Keratinocyte (primary cell): ENCODE results near the gene MAML2. TPM values are rescaled to one million over a fixed set of nuclear protein-coding genes. Genes with fewer than 3 reads are reported as not detected.

Experiments
- DNase-seq: peaks from one replicate; pipeline ENCODE4 v3.0.0-alpha.2; 2011; ENCODE audit warnings: low read depth, missing footprints, low spot score
- FAIRE-seq: peaks from 2 replicates; lab custom pipeline; 2011; peaks lifted over from hg19 to GRCh38; lab: Jason Lieb, UNC
- H2AFZ ChIP-seq: 2 replicates; pipeline ENCODE4 v1.6.0; 2012; ENCODE audit warnings: low read length, control low read depth, inconsistent platforms; ENCODE audit not compliant: control insufficient read depth
- H3K27ac ChIP-seq: 2 replicates; pipeline ENCODE4 v1.5.1; 2011; ENCODE audit warnings: low read length; ENCODE audit not compliant: control insufficient read depth, insufficient read depth
- H3K27me3 ChIP-seq: 3 replicates; pipeline ENCODE4 v1.6.0; 2011; ENCODE audit warnings: low read length; ENCODE audit not compliant: control insufficient read depth, insufficient read depth; ENCODE audit errors: extremely low read depth
- H3K36me3 ChIP-seq, 2 experiments: 2 replicates in 1 of 2; 3 replicates in 1 of 2; pipeline ENCODE4 v1.5.1; 2011; ENCODE audit warnings: low read length in 2 of 2, mild to moderate bottlenecking in 1 of 2; ENCODE audit not compliant: control insufficient read depth in 2 of 2, insufficient read depth in 2 of 2; ENCODE audit errors: extremely low read depth in 1 of 2
- H3K4me1 ChIP-seq: 3 replicates; pipeline ENCODE4 v1.5.1; 2011; ENCODE audit warnings: low read length; ENCODE audit not compliant: control insufficient read depth, insufficient read depth; ENCODE audit errors: extremely low read depth
- H3K4me2 ChIP-seq: 3 replicates; pipeline ENCODE4 v1.6.0; 2011; ENCODE audit warnings: low read depth, low read length; ENCODE audit not compliant: control insufficient read depth, insufficient read depth; ENCODE audit errors: extremely low read depth
- H3K4me3 ChIP-seq, 3 experiments: fragments of 200-600 bp in 1 of 3; sonication (generic) in 1 of 3; 2 replicates in 2 of 3; 3 replicates in 1 of 3; pipeline ENCODE4 v1.5.1; 2011 to 2016; ENCODE audit warnings: low read length in 3 of 3, mild to moderate bottlenecking in 3 of 3, control low read depth in 2 of 3, inconsistent platforms in 1 of 3, low read depth in 1 of 3, mixed read lengths in 1 of 3, mixed run types in 1 of 3, moderate library complexity in 1 of 3; ENCODE audit not compliant: control insufficient read depth in 2 of 3, insufficient read depth in 2 of 3; ENCODE audit errors: extremely low read depth in 1 of 3
- H3K79me2 ChIP-seq: 2 replicates; pipeline ENCODE4 v1.6.0; 2012; ENCODE audit warnings: low read length; ENCODE audit not compliant: control insufficient read depth, insufficient read depth
- H3K9ac ChIP-seq: 3 replicates; pipeline ENCODE4 v1.6.0; 2011; ENCODE audit warnings: low read length; ENCODE audit not compliant: control insufficient read depth, insufficient read depth; ENCODE audit errors: extremely low read depth
- H3K9me1 ChIP-seq: 3 replicates; pipeline ENCODE4 v1.6.0; 2011; ENCODE audit warnings: low read length; ENCODE audit not compliant: control insufficient read depth, insufficient read depth; ENCODE audit errors: extremely low read depth
- H3K9me3 ChIP-seq: 2 replicates; pipeline ENCODE4 v1.5.1; 2012; ENCODE audit warnings: low read depth, low read length; ENCODE audit not compliant: control insufficient read depth
- H4K20me1 ChIP-seq: 3 replicates; pipeline ENCODE4 v1.6.0; 2011; ENCODE audit warnings: low read length; ENCODE audit not compliant: control insufficient read depth, insufficient read depth; ENCODE audit errors: extremely low read depth
- EZH2 ChIP-seq: IDR thresholded peaks from one replicate; pipeline ENCODE4 v1.6.1; 2012; ENCODE audit warnings: inconsistent platforms, mild to moderate bottlenecking, low read length, moderate library complexity
- dilution Hi-C: fragments of 300-500 bp; cut with MboI; formaldehyde crosslinking; loops from one replicate; pipeline ENCODE4 v1.7.0; 2020; ENCODE audit warnings: low sequenced_read_pairs; ENCODE audit not compliant: extremely low pct_ligation_motif_present
- polyA plus RNA-seq, 5 experiments: library from polyadenylated mRNA; depleted of rRNA in 3 of 5; stranded (reverse) in 3 of 5; stranded (forward) in 1 of 5; unstranded in 1 of 5; fragments of >200 nt; gene quantifications; 1 replicate in 1 of 5; 2 replicates in 3 of 5; 3 replicates in 1 of 5; pipeline versions ENCODE4 v1.2.1 to v1.2.3, GENCODE V29; 2011 to 2012; ENCODE audit warnings: missing spikeins in 2 of 5, low read depth in 1 of 5, low replicate concordance in 1 of 5
- TF ChIP-seq, protein P1 (sequence below), 3 experiments: IDR thresholded peaks in 1 of 3; conservative IDR thresholded peaks in 1 of 3; optimal IDR thresholded peaks in 1 of 3; 2 replicates in 2 of 3; 3 replicates in 1 of 3; pipeline versions ENCODE3 to v1.5.1; 2011; ENCODE audit warnings: low read length in 3 of 3, mild to moderate bottlenecking in 3 of 3, moderate library complexity in 2 of 3, control low read depth in 1 of 3, inconsistent platforms in 1 of 3; ENCODE audit not compliant: insufficient read depth in 2 of 3; ENCODE audit errors: extremely low read depth in 1 of 3

The MAML2 gene
- polyA plus RNA-seq, 1 donor (not counting 4 experiments of a cell fraction or from before 2014, with no cell fraction given) = 4.2 TPM

DNA sequence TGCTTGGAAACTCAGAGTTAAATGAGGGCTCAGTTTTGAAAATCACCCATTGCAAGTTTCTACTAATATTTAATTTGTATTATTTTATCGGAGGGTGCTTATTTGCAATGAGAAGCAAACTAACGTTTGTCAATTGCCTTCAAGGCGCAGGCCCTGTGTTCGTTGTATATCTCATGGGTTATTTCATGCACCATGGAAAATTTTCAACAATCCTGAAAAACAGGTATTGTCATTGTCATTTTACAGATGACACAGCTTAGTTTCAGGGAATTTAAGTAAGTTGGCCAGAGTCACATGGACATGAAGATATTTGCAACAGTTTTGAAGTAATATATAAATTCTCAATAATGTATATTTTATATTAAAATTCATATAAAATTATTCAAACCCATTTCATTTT lies 261.4 kb downstream of the MAML2 start:
- no peaks in the 10 kb centered on the region for H3K79me2 ChIP-seq
- H3K27ac ChIP-seq = no peak overlapping the region
- no peak overlapping the region for H2AFZ ChIP-seq
- FAIRE-seq (no peak), DNase-seq (no peak)
- H3K4me1 ChIP-seq = no peaks in the 10 kb centered on the region
- H3K4me3 ChIP-seq = no peak overlapping the region
- dilution Hi-C loops = no loop called here
- no peaks in the 10 kb centered on the region for H3K27me3 ChIP-seq
- no peaks in the 10 kb centered on the region for H3K36me3 ChIP-seq
- no peak overlapping the region for H3K4me2 ChIP-seq
- no peaks in the 10 kb centered on the region for H4K20me1 ChIP-seq
- TF ChIP-seq, protein P1, sequence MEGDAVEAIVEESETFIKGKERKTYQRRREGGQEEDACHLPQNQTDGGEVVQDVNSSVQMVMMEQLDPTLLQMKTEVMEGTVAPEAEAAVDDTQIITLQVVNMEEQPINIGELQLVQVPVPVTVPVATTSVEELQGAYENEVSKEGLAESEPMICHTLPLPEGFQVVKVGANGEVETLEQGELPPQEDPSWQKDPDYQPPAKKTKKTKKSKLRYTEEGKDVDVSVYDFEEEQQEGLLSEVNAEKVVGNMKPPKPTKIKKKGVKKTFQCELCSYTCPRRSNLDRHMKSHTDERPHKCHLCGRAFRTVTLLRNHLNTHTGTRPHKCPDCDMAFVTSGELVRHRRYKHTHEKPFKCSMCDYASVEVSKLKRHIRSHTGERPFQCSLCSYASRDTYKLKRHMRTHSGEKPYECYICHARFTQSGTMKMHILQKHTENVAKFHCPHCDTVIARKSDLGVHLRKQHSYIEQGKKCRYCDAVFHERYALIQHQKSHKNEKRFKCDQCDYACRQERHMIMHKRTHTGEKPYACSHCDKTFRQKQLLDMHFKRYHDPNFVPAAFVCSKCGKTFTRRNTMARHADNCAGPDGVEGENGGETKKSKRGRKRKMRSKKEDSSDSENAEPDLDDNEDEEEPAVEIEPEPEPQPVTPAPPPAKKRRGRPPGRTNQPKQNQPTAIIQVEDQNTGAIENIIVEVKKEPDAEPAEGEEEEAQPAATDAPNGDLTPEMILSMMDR (optimal IDR thresholded peaks at IDR 0.05 in 1 of 3, IDR thresholded peaks at IDR 0.05 in 1 of 3, conservative IDR thresholded peaks at IDR 0.05 in 1 of 3; ENCODE audit: extremely low read depth in 1 of 3, insufficient read depth in 2 of 3, low read length in 3 of 3) = no peak
- no peak for TF ChIP-seq EZH2
- no peak overlapping the region for H3K9ac ChIP-seq
- no peaks in the 10 kb centered on the region for H3K9me3 ChIP-seq
- no peaks in the 10 kb centered on the region for H3K9me1 ChIP-seq

DNA sequence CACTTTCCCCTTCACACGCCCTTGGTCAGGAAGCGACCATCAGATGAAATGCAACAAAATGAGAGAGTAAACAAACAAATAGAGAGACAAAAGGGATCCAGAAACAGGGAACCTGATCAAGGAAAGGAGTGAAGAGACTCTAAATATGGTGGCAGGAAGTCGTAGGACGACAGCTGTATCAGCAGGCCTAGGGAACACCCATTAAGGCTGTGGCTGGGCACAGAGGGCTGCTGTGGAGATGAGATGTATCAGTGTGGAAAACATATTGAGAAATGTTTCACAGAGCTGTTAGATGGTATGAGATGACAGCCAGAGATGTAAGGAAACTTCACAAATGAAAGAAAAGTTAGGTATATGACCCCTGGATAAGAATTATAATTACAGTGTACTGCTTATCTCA lies 263.3 kb downstream of the MAML2 start:
- no peaks in the 10 kb centered on the region for H3K4me1 ChIP-seq
- no peaks in the 10 kb centered on the region for H3K36me3 ChIP-seq
- H3K9me1 ChIP-seq = no peaks in the 10 kb centered on the region
- H3K4me2 ChIP-seq = no peak overlapping the region
- no peaks in the 10 kb centered on the region for H3K27me3 ChIP-seq
- no peak overlapping the region for H3K4me3 ChIP-seq
- no peaks in the 10 kb centered on the region for H3K79me2 ChIP-seq
- H3K9ac ChIP-seq = no peak overlapping the region
- FAIRE-seq (no peak), DNase-seq (no peak)
- TF ChIP-seq EZH2 = no peak
- TF ChIP-seq, protein P1 (optimal IDR thresholded peaks at IDR 0.05 in 1 of 3, IDR thresholded peaks at IDR 0.05 in 1 of 3, conservative IDR thresholded peaks at IDR 0.05 in 1 of 3; ENCODE audit: extremely low read depth in 1 of 3, insufficient read depth in 2 of 3, low read length in 3 of 3) = no peak
- H4K20me1 ChIP-seq = no peaks in the 10 kb centered on the region
- no peaks in the 10 kb centered on the region for H3K9me3 ChIP-seq
- H3K27ac ChIP-seq = no peak overlapping the region
- dilution Hi-C loops = no loop called here
- H2AFZ ChIP-seq = no peak overlapping the region
